ENCODE measurements around the gene DNAAF1.
"Not testable (repeated sequence)": the region's sequence is repeated elsewhere in the genome, so short reads cannot be mapped to it uniquely, and the experiment has no call there.

Gene DNAAF1

DNA sequence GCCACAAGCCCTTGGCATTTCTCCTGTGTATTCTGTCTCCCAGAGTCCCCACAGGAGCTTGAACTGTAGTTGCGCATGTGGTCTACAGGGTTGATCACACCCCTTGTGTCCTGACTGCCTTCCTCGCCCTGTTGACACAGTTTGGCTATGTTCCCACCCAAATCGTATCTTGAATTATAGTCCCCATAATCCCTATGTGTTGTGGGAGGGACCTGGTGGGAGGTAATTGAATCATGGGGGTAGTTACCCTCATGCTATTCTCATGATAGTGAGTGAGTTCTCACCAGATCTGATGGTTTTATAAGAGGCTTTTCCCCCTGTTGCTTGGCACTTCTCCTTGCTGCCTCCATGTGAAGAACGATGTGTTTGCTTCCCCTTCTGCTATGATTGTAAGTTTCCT is 67.0 kb downstream of the DNAAF1 start:
- DNase-seq (ENCODE audit: low spot score), result no peak
- H3K27ac ChIP-seq, result no peak overlapping the region
- ChIA-PET POLR2A (ENCODE audit: low non-redundant PET) (interaction anchor here (0.7 kb wide), 1 partner anchor 47 kb away, joined by 4 read pairs; no protein-coding TSS in a partner anchor), CTCF (interaction anchor here (0.6 kb wide), 1 partner anchor 28 kb away, joined by 5 read pairs; no protein-coding TSS in a partner anchor)
- TF ChIP-seq, protein P1, sequence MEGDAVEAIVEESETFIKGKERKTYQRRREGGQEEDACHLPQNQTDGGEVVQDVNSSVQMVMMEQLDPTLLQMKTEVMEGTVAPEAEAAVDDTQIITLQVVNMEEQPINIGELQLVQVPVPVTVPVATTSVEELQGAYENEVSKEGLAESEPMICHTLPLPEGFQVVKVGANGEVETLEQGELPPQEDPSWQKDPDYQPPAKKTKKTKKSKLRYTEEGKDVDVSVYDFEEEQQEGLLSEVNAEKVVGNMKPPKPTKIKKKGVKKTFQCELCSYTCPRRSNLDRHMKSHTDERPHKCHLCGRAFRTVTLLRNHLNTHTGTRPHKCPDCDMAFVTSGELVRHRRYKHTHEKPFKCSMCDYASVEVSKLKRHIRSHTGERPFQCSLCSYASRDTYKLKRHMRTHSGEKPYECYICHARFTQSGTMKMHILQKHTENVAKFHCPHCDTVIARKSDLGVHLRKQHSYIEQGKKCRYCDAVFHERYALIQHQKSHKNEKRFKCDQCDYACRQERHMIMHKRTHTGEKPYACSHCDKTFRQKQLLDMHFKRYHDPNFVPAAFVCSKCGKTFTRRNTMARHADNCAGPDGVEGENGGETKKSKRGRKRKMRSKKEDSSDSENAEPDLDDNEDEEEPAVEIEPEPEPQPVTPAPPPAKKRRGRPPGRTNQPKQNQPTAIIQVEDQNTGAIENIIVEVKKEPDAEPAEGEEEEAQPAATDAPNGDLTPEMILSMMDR (conservative IDR thresholded peaks at IDR 0.05; ENCODE audit: low read depth), result no peak

DNA sequence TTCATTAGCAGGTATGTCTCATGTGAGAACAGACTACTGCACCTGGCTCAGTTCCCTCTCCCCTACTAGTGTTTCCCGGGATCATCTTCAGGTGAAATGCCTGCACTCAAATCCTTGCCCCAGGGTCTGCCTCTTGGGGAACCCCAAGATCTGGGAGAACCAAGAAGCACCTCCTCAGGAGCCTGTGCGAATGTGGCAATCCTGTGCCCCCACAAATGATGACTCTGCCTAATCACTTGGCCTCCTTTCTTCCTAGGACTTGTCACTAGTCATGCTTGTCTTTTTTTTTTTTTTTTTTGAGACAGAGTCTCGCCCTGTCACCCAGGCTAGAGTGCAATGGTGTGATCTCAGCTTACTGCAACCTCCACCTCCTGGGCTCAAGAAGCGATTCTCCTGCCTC is 67.5 kb downstream of the DNAAF1 start:
- H3K27ac ChIP-seq, result no peak overlapping the region
- TF ChIP-seq, protein P1 (conservative IDR thresholded peaks at IDR 0.05; ENCODE audit: low read depth), result no peak
- DNase-seq (ENCODE audit: low spot score), result no peak
- POLR2A ChIA-PET (ENCODE audit: low non-redundant PET), result no interaction called here
- CTCF ChIA-PET, result interaction anchor here (0.6 kb wide), 1 partner anchor 28 kb away, joined by 5 read pairs; no protein-coding TSS in a partner anchor

DNA sequence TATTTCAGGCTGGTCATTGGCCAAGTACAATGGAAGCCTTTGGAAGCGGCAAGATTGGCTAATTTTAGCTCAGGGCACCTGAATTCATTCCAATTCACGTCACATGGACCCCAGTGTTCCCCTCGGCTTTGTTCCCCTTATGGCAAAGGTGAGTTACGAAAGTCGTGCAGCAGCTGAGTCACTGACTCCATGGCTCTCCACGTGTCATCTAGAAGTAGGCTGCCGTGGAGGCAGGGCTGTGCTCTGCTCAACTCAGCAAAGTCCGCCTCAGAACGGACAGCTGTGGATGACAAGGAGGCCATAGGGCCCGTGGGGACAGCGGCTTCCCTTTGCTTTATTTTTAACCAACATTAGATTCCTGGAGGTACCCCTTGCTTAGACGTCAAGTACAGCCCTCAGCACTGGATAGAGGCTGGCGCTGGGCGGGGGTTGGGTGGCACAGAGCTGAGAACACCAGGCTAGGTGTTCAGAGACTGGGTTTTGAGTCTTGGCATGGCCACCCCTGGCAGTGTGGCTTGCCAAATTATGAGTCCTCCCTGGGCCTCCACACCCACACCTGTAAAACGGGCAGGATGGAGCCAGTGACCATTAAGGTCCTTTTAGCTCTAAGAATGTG is 69.5 kb downstream of the DNAAF1 start:
- POLR2A ChIA-PET (ENCODE audit: low non-redundant PET), result interaction anchor here (0.6 kb wide), 1 partner anchor 1188 kb away, joined by 3 read pairs; no protein-coding TSS in a partner anchor
- CTCF ChIA-PET, result interaction anchor here (0.6 kb wide), 1 partner anchor 288 kb away, joined by 3 read pairs; no protein-coding TSS in a partner anchor
- DNase-seq (ENCODE audit: low spot score), result no peak
- TF ChIP-seq, protein P1 (conservative IDR thresholded peaks at IDR 0.05; ENCODE audit: low read depth), result no peak
- no peak overlapping the region for H3K27ac ChIP-seq

DNA sequence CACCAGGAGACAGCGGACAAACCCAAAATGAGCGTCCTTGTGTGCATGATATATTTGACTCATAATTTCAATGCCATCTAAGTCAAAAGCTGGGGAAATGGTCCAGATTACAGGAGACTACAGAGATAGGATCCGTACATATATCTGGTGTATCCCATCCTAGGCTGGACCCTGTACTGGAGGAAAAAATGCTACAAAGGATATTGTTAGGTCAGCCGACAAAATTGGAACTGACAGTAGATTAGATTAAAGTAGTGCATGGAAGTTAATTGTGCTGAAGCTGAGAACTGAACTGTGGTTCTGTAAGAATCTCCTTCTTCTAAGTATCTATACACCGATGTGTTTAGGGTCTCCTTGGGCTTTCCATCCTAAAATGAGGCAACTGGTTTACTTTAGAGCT is 70.4 kb downstream of the DNAAF1 start:
- TF ChIP-seq, protein P1 (conservative IDR thresholded peaks at IDR 0.05; ENCODE audit: low read depth), result no peak
- CTCF ChIA-PET, result no interaction called here
- no peak overlapping the region for H3K27ac ChIP-seq
- no peak for DNase-seq (ENCODE audit: low spot score)
- POLR2A ChIA-PET (ENCODE audit: low non-redundant PET), result no interaction called here

DNA sequence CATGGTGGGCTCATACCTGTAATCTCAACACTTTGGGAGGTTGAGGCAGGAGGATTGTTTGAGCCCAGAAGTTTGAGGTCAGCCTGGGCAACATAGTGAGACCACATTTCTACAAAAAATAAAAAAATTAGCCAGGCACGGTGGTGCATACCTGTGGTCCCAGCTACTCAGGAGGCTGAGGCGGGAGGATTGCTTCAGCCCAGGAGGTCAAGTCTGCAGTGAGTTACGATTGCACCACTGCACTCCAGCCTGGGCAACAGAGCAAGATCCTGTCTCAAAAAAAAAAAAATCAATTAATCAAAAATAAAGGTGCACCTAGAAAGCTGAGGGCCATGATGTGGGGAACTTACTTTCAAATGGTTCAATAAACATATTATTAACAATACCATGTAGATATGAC is 71.0 kb downstream of the DNAAF1 start:
- POLR2A ChIA-PET (ENCODE audit: low non-redundant PET); H3K27ac ChIP-seq; DNase-seq (ENCODE audit: low spot score): not testable (repeated sequence)
- CTCF ChIA-PET, result interaction anchor here (0.6 kb wide), 1 partner anchor 85 kb away, joined by 4 read pairs; no protein-coding TSS in a partner anchor

DNA sequence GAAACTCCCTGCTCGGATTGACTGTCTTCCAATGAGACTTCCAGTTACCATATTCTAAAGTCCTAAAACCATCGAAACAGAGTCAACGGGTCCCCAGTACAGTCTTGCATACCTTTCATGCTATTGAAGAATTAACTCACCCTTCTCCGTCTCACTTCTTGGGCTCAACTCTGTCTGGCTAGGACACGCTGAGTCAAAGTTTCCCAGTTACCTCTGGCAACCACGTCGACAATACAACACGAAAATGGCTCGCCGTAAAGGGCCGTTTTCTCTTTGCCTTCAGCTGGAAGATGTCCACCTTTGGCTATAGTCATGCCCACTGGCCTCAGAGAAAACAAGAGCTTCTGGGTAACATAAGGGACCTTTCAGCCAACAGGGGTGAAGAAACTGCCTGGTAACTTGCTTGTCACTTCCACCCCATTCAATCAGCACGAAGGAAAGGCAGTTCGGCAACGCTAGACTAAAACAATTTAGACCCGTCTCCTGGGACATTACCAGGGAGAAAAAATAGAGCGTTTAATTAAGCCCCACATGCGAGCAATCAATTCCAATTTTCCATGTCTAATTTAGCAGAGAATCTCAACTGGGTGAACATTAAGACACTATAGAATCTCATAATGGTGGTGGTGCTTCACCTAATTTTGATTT is 73.2 kb downstream of the DNAAF1 start:
- POLR2A ChIA-PET (ENCODE audit: low non-redundant PET), result no interaction called here
- DNase-seq (ENCODE audit: low spot score), result no peak
- CTCF ChIA-PET, result no interaction called here
- H3K27ac ChIP-seq, result no peak overlapping the region
- TF ChIP-seq, protein P1 (conservative IDR thresholded peaks at IDR 0.05; ENCODE audit: low read depth), result no peak

DNA sequence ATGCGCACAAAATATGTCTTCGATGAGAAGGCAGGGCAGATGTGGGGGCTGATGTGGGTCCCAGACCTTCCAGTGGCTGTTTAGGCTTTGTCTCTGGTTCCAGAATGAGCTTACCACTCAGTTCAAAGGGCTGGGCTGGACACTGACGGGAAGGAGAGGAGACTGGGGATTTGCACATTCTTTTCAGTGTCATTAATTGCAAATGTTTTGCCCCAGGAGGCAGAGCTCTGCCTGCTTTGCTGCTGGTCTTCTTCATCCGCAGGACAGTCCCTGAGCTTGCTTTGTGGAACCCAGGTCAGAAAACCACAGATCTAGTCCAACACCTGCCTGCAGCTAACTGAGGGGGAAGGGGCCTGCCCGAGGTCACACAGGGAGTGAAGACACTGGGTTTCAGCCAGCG is 73.8 kb downstream of the DNAAF1 start:
- TF ChIP-seq, protein P1 (conservative IDR thresholded peaks at IDR 0.05; ENCODE audit: low read depth), result no peak
- POLR2A ChIA-PET (ENCODE audit: low non-redundant PET), result no interaction called here
- CTCF ChIA-PET, result no interaction called here
- no peak overlapping the region for H3K27ac ChIP-seq
- no peak for DNase-seq (ENCODE audit: low spot score)
